ENCODE results near the gene SERP1.

- TF ChIP-seq CTCF (conservative IDR thresholded peaks at IDR 0.05; ENCODE audit: low read length) (no peak), EZH2phosphoT487 (IDR thresholded peaks at IDR 0.05; ENCODE audit: borderline replicate concordance, low read depth, low read length) (no peak)
Measured at GRCh38 chr3:150543531-150543930, 2.8 kb downstream of the SERP1 start.
